T-helper 17 cell (primary cell): ENCODE data around the gene GNPTAB. TPM values are rescaled to one million over a fixed set of nuclear protein-coding genes. Genes with fewer than 3 reads are reported as not detected.
A peak's percentile ranks its signal among the peaks of the same experiment; 100 is the strongest.
"Not testable (repeated sequence)": the region's sequence is repeated elsewhere in the genome, so short reads cannot be mapped to it uniquely, and the experiment has no call there.

Experiments used
- ATAC-seq: fragments of 150-1000 bp; cut with Tn5 transposase; 2 replicates; pipeline ENCODE4 v1.10.0; 2021; ENCODE audit warnings: mild to moderate bottlenecking, moderate library complexity
- DNase-seq, 3 donors: peaks; one replicate each; pipeline versions ENCODE4 v3.0.0 to v3.0.0-alpha.2; 2020 to 2021
- H3K9me3 ChIP-seq: one replicate; pipeline ENCODE4 v1.7.0; 2013; ENCODE audit warnings: low read length, mild to moderate bottlenecking; ENCODE audit not compliant: control insufficient read depth, poor library complexity, severe bottlenecking
- H3K27ac Mint-ChIP-seq: one replicate; pipeline ENCODE4 v1.8.0; 2022; ENCODE audit warnings: mild to moderate bottlenecking, moderate library complexity, mixed read lengths
- H3K27me3 Mint-ChIP-seq: one replicate; pipeline ENCODE4 v1.8.0; 2022; ENCODE audit warnings: mixed read lengths
- H3K36me3 Mint-ChIP-seq: one replicate; pipeline ENCODE4 v1.8.0; 2022; ENCODE audit warnings: low read depth, mixed read lengths
- H3K4me1 Mint-ChIP-seq: one replicate; pipeline ENCODE4 v1.8.0; 2022; ENCODE audit warnings: mild to moderate bottlenecking, mixed read lengths
- H3K4me3 Mint-ChIP-seq: one replicate; pipeline ENCODE4 v1.8.0; 2022; ENCODE audit warnings: mild to moderate bottlenecking, moderate library complexity, mixed read lengths
- total RNA-seq, 4 donors: library from RNA in 2 of 4; stranded (reverse) in 2 of 4; gene quantifications; one replicate each; pipeline ENCODE4 v1.2.3 and lab custom pipeline; 2022 to 2026

GNPTAB gene
- total RNA-seq, 2 donors from 2014 or later = 38.1 to 41.2 TPM

DNA sequence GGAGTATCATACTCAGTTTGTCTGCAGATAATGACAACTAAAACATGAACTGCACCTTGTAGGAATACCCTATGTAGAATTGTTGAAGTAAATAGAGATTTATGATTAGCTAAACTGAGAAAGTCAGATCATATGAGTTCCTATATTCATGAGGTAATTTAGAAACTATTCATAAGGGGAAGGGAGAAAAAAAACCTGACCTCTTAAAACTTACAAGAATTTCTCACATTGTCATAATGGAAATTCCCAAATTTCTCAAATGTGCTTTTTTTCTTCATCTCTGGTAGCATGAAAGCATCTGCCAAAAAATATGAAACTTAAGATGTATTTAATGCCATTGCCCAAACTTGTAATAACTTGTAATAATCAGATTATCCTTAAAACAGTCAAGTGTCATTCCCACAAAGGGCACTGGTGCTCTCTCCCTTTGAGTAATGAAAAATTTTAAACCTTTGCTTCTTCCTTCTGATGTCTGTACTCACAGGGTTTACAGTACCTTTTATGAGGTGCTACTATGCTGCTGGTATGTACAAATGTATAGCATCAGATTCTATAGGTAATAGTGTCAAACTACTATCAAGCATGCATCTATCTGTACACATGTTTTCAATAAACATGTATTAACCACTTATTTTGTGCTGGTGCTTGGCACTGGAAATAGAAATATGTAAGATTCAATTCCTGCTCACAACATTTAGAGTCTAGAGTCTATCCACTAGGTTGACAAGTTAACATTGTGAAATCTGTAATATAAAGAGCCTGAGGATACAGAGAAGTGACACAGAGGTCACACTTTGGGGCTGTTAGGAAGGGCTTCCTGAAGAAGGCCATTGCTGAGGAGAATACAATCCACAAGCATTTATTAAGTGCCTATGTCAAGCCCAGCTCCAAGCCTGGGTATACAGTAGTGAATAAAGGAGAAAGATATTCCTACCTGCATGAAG, 29.2 kb upstream of the GNPTAB start:
- DNase-seq (no peak), ATAC-seq (no peak)
- H3K9me3 ChIP-seq = no peaks in the 10 kb centered on the region
- H3K4me3 Mint-ChIP-seq = no peak overlapping the region
- H3K27me3 Mint-ChIP-seq = no peaks in the 10 kb centered on the region
- H3K4me1 Mint-ChIP-seq = peaks cover under 1% of the 10 kb centered on the region
- no peak overlapping the region for H3K27ac Mint-ChIP-seq
- H3K36me3 Mint-ChIP-seq = no peaks in the 10 kb centered on the region

- Mint-ChIP-seq H3K27me3 (no peaks in the 10 kb centered on the region), H3K4me1 (peaks cover 3% of the 10 kb centered on the region), H3K36me3 (no peaks in the 10 kb centered on the region), H3K27ac (no peak overlapping the region), H3K4me3 (no peak overlapping the region)
- no peaks in the 10 kb centered on the region for H3K9me3 ChIP-seq
- ATAC-seq (no peak), DNase-seq (no peak)
Observed at GRCh38 chr12:101858361-101858760, 27.6 kb upstream of the GNPTAB start.

DNA sequence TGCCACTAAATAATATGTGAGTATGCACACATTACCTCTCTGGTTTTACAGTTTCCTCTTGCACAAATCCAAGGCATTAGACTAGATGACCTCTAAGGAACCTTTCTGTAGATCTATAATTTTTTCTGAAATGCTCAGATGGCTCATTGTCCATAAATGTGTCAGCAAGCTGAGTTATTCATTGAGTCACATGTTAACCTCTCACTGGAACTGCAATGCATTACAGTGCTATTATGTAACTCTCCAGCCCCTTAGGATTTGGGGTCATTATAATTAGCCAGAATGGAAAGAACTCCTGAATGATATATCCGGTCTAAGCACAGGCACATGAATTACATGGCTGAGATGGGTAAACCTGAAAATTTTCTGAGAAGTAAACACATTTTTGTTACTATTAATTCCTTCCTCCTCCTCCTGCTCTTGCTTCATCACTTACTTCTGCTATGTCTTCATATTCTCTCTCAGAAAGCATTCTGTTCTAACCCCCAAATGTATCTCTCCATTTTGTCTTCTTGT, 26.3 kb upstream of the GNPTAB start:
- DNase-seq (no peak), ATAC-seq (no peak)
- H3K27me3 Mint-ChIP-seq = no peaks in the 10 kb centered on the region
- H3K4me1 Mint-ChIP-seq = peaks cover 3% of the 10 kb centered on the region
- no peak overlapping the region for H3K4me3 Mint-ChIP-seq
- no peaks in the 10 kb centered on the region for H3K9me3 ChIP-seq
- H3K36me3 Mint-ChIP-seq = no peaks in the 10 kb centered on the region
- no peak overlapping the region for H3K27ac Mint-ChIP-seq

- H3K36me3 Mint-ChIP-seq, H3K4me3 Mint-ChIP-seq, H3K4me1 Mint-ChIP-seq, H3K27ac Mint-ChIP-seq, DNase-seq, H3K9me3 ChIP-seq, H3K27me3 Mint-ChIP-seq, ATAC-seq: not testable (repeated sequence)
Observed at GRCh38 chr12:101856614-101857013, 25.9 kb upstream of the GNPTAB start.

GRCh38 chr12:101855976-101856375, 25.2 kb upstream of the GNPTAB start:
- Mint-ChIP-seq H3K27me3 (no peaks in the 10 kb centered on the region), H3K4me1 (peaks cover 3% of the 10 kb centered on the region), H3K27ac (no peak overlapping the region), H3K4me3 (peak overlapping the region; percentile 42), H3K36me3 (no peaks in the 10 kb centered on the region)
- ATAC-seq = no peak
- no peaks in the 10 kb centered on the region for H3K9me3 ChIP-seq
- DNase-seq = no peak

DNA sequence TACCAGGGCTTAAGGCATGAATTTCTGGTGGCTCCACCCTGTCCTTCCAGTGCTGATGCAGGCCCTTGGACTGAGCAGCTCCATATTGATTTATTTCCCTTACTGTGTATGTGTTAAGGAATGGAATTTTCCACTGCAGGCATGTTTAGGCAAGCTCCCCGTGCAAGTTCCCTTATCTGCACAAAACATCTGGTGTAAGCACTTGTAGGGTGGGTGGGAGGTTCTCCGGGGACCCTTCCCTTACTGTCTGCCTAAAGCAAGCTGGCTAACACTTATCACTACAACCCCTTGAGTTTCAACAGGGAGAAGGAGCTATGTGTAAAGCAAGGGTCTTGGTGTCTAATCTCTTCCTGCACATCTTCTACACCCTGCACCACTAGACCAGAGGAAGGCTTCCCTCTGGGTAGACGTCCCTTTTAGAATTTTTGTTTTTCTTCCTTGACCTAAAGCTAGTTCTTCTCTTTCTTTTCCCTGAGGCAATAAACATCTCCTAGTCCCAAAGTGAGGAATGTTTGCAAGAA, 24.7 kb upstream of the GNPTAB start:
- no peaks in the 10 kb centered on the region for H3K27me3 Mint-ChIP-seq
- peaks cover 3% of the 10 kb centered on the region for H3K4me1 Mint-ChIP-seq
- H3K4me3 Mint-ChIP-seq = peak overlapping the region; percentile 42
- no peaks in the 10 kb centered on the region for H3K36me3 Mint-ChIP-seq
- H3K27ac Mint-ChIP-seq = no peak overlapping the region
- H3K9me3 ChIP-seq = no peaks in the 10 kb centered on the region
- no peak for ATAC-seq
- DNase-seq = no peak

GRCh38 chr12:101854747-101855146, 24.0 kb upstream of the GNPTAB start:
- H3K27me3 Mint-ChIP-seq = no peaks in the 10 kb centered on the region
- no peaks in the 10 kb centered on the region for H3K36me3 Mint-ChIP-seq
- DNase-seq = no peak
- H3K4me1 Mint-ChIP-seq = peaks cover 3% of the 10 kb centered on the region
- no peak for ATAC-seq
- H3K9me3 ChIP-seq = no peaks in the 10 kb centered on the region
- no peak overlapping the region for H3K27ac Mint-ChIP-seq
- no peak overlapping the region for H3K4me3 Mint-ChIP-seq

- no peak overlapping the region for H3K27ac Mint-ChIP-seq
- no peak for DNase-seq
- no peaks in the 10 kb centered on the region for H3K9me3 ChIP-seq
- no peak for ATAC-seq
- peaks cover 3% of the 10 kb centered on the region for H3K4me1 Mint-ChIP-seq
- H3K4me3 Mint-ChIP-seq = no peak overlapping the region
- no peaks in the 10 kb centered on the region for H3K36me3 Mint-ChIP-seq
- H3K27me3 Mint-ChIP-seq = no peaks in the 10 kb centered on the region
Observed at GRCh38 chr12:101852998-101853397, 22.2 kb upstream of the GNPTAB start.

- H3K27ac Mint-ChIP-seq = no peak overlapping the region
- H3K4me1 Mint-ChIP-seq = peaks cover 3% of the 10 kb centered on the region
- ATAC-seq (no peak), DNase-seq (no peak)
- no peaks in the 10 kb centered on the region for H3K9me3 ChIP-seq
- H3K36me3 Mint-ChIP-seq = no peaks in the 10 kb centered on the region
- H3K27me3 Mint-ChIP-seq = no peaks in the 10 kb centered on the region
- no peak overlapping the region for H3K4me3 Mint-ChIP-seq
Observed at GRCh38 chr12:101850199-101850598, 19.4 kb upstream of the GNPTAB start.

- H3K9me3 ChIP-seq = no peaks in the 10 kb centered on the region
- DNase-seq = no peak
- Mint-ChIP-seq H3K36me3 (no peaks in the 10 kb centered on the region), H3K4me3 (no peak overlapping the region), H3K27ac (no peak overlapping the region), H3K4me1 (peaks cover 2% of the 10 kb centered on the region), H3K27me3 (no peaks in the 10 kb centered on the region)
- no peak for ATAC-seq
Observed at GRCh38 chr12:101847325-101847724, 16.6 kb upstream of the GNPTAB start.

- DNase-seq = no peak
- no peaks in the 10 kb centered on the region for H3K36me3 Mint-ChIP-seq
- H3K4me1 Mint-ChIP-seq = peaks cover 5% of the 10 kb centered on the region
- no peak overlapping the region for H3K27ac Mint-ChIP-seq
- H3K4me3 Mint-ChIP-seq = peak overlapping the region; percentile 67
- no peaks in the 10 kb centered on the region for H3K27me3 Mint-ChIP-seq
- no peaks in the 10 kb centered on the region for H3K9me3 ChIP-seq
- ATAC-seq = no peak
Observed at GRCh38 chr12:101845137-101845711, 14.5 kb upstream of the GNPTAB start.

DNA sequence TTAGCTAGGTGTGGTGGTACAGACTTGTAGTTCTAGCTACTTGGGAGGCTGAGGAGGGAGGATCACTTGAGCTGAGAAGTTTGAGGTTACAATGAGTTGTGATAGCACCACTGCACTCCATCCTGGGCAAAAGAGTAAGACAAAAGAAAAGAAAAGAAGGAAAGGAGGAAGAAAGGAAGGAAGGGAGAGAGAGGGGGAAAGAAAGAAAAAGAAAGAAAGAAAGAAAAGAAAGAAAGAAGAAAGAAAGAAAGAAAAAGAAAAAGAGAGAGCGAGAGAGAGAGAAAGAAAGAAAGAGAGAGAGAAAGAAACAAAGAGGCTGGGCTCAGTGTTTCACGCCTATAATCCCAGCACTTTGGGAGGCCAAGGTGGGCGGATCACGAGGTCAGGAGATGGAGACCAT, 10.3 kb upstream of the GNPTAB start:
- H3K27ac Mint-ChIP-seq = no peak overlapping the region
- H3K36me3 Mint-ChIP-seq = no peaks in the 10 kb centered on the region
- peaks cover 13% of the 10 kb centered on the region for H3K4me1 Mint-ChIP-seq
- no peaks in the 10 kb centered on the region for H3K27me3 Mint-ChIP-seq
- no peak overlapping the region for H3K4me3 Mint-ChIP-seq
- ATAC-seq (no peak), DNase-seq (no peak)
- no peaks in the 10 kb centered on the region for H3K9me3 ChIP-seq
